GM18858 (cell line): Measurements from ENCODE around the gene PIGH.
"Not testable (repeated sequence)": the region's sequence is repeated elsewhere in the genome, so short reads cannot be mapped to it uniquely, and the experiment has no call there.

Experiments
- ATAC-seq: cut with Tn5 transposase; IDR thresholded peaks from one replicate; pipeline ENCODE4 v1.9.1; 2021; ENCODE audit not compliant: unreplicated experiment

The PIGH gene

GRCh38 chr14:67609642-67610310, 9.7 kb upstream of the PIGH start:
- ATAC-seq = no peak

- ATAC-seq = no peak
Observed at GRCh38 chr14:67607646-67608045, 7.6 kb upstream of the PIGH start.

DNA sequence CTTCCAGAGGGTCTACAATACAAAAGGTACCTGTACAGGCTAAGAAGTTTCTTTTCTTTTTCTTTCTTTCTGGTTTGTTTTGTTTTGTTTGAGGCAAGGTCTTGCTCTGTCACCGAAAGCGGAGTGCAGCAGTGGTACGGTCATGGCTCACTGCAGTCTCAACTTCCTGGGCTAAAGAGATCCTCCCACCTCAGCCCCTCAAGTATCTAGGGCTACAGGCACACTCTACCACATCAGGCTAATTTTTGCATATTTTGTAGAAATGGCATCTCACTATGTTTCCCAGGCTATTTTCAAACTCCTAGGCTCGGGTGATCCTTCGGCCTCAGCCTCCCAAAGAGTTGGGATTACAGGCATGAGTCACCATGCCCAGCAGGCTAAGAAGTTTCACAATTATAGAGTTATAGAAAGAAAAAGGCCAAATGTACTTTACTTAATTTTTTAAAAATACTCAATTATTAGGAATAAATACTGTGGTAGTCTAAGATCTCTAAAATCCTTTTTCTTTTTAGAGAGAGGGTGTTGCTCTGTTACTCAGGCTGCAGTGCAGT, 3.0 kb upstream of the PIGH start:
- peak; percentile 68 for ATAC-seq

GRCh38 chr14:67602076-67602475, 2.0 kb upstream of the PIGH start:
- no peak for ATAC-seq

DNA sequence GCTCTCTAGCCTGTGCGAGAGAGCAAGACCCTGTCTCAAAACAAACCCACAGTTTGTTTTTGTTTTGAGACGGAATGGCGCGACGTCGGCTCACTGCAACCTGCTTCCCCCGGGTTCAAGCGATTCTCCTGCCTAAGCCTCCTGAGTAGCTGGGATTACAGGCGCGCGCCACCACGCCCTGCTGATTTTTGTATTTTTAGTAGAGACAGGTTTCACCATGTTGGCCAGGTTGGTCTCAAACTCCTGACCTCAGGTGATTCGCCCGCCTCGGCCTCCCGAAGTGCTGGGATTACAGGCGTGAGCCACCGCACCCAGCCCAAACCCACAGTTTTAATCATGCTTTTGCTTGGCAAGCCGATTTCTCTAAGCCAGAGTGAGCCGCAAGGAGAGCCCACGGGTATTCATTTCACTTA, 500 bp upstream of the PIGH start:
- not testable (repeated sequence) for ATAC-seq

- no peak for ATAC-seq
Observed at GRCh38 chr14:67595392-67595791, 4.7 kb downstream of the PIGH start.

GRCh38 chr14:67593650-67594049, 6.4 kb downstream of the PIGH start:
- ATAC-seq = not testable (repeated sequence)

DNA sequence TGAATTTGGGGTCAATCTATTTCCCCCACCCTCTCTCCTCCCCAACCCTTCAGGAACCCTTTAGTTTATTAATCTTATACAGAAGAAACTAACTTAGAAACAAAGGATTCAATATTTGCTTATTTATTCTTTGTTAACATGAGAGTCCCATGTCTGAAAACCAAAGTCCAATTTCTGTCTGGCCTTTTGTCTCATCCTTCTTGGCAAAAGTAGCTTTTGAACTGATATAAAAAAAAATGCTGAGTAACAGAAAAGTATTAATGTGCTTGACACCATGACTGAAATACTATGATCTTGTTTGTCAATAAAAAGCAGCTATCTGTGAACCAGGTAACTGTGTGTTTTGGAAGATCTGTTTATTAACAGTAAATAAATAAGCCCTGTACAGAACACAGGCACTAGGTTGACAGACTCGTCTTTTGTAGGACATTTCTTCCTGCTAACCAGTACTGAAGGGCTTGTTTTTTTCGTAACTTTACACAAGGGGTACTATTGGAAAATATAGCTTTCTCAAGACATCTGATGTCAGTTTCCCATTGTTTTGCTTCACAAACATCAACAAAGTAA, 10.8 kb downstream of the PIGH start:
- ATAC-seq = no peak

DNA sequence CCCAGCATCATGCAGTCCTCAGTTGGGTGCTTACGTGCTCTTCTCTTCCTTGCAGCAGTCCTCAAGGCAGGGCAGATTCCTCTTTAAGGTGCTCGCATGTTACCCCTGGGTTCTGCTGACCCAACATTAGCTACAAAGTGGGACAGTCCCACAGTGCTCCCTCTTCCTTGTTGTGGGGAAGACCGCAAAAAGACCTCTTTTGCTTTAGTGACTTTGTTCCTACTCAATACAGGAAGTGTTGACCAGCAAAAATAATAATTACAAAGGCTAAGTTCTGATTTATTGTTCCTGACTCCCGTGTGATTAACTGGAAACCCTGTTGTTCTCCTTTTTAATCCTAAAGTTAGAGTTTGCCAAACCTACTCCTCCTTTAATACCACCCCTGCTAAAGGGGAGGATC, 13.7 kb downstream of the PIGH start:
- ATAC-seq = no peak

DNA sequence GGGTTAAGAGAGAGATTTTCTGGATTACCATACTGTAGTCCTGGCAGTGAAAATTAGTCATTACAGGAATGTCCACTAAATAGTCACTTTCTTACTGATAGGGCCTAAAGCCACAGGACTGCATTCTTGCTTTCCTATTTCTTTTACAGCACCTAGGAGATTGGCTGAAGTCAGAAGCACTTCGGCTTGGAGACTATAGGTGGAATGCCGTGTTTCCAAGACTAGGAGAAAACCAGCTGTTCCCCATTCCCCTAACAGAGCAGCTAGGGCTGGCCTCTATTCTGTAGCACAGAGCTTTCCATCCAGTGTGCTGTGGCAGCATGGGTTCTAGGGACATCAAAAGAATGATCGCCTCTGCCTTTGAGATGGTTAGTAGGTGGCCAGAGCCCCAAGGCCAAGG, 15.1 kb downstream of the PIGH start:
- no peak for ATAC-seq

DNA sequence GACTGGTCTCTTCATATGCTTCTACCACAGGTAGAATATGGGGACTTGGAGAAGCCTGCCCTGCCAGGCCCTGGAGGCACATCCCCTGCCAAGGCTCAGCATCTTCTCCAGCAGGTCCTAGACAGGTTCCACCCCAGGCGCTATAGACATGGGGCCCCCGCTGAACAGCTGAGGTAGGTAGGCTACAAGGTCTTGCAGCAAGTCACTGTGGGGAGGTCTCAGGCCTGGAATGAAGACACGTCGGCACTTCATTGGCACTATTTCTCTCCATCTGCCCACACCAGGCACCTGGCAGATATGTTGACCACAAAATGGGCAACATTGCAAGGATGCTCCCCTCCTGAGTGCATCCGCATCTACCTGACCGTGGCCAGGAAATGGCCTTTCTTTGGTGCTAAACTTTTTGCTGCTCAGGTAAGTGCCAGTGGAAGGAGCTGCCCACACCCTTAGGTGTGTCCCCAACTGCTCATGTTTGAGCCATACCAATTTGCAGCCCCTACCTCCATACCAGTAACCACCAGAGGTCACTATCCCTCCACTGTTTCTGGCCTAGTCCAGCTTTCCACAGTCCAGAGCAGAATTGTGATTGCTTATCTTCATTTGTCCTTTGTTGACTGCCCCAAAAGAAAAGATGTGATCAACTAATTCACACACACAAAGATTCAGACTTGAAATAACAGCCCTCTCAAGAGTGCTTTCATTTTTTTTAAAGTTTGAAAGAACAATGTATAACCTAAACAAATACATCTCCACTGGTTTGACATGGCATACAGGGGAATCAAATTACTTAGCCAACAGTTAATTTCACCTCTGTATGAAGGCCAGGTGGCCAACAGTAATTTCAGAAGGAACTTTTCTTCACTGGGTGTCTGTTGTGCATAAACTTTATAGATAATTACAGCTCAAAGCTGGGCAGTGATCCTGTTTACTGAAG, 16.1 kb downstream of the PIGH start:
- no peak for ATAC-seq

GRCh38 chr14:67582061-67582460, 18.0 kb downstream of the PIGH start:
- no peak for ATAC-seq

DNA sequence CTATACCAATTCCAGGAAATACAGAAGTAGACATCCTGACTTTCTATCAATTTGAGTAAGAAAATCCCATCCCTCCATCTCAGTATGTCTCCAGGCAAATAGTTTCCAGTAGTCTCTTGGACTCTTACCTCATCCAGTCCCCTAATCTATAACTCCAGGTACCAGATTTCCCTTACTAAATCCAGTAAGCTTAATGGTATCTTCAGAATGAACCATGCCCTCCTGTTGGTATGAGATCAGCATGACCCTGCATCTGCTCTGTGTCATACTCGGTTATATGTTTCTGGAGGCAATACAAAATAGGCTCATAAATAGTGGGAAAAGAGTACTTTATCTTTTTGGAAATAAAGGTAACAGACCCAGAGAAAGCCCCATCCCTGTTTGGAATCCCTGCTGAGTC, 18.4 kb downstream of the PIGH start:
- ATAC-seq = no peak

- no peak for ATAC-seq
Observed at GRCh38 chr14:67580336-67581171, 19.5 kb downstream of the PIGH start.

GRCh38 chr14:67579636-67580035, 20.4 kb downstream of the PIGH start:
- no peak for ATAC-seq

GRCh38 chr14:67579040-67579439, 21.0 kb downstream of the PIGH start:
- no peak for ATAC-seq

- ATAC-seq = no peak
Observed at GRCh38 chr14:67577909-67578749, 21.9 kb downstream of the PIGH start.

DNA sequence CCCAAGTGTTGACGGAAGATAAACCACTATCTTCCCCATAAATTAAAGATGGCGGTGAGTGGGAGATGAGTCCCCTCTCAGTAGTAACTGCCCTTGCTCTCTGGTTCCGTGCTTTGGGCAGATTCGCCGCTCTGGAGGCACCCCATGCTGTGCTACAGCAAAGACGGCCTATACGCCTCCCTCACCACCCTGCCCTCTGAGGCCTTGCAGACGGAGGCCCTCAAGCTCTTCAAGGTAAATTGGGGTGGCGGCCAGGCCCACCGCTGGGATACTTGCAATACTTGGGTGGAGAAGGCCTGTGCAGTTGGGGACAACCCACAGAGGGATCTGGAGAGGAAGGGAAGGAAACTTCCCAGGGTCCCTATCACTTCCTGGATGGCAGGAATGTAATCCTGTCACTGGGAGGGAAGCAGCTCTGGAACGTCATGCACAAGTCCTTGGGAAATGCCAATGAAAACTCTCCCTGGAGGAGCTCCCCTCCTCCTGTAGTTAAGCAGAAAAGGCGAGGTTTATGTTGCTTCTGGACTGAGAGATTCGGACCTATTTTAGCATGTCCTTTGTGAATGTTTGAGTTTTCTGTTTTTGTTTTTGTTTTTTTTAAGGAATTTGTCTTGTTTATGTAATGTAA, 22.8 kb downstream of the PIGH start:
- ATAC-seq = no peak

DNA sequence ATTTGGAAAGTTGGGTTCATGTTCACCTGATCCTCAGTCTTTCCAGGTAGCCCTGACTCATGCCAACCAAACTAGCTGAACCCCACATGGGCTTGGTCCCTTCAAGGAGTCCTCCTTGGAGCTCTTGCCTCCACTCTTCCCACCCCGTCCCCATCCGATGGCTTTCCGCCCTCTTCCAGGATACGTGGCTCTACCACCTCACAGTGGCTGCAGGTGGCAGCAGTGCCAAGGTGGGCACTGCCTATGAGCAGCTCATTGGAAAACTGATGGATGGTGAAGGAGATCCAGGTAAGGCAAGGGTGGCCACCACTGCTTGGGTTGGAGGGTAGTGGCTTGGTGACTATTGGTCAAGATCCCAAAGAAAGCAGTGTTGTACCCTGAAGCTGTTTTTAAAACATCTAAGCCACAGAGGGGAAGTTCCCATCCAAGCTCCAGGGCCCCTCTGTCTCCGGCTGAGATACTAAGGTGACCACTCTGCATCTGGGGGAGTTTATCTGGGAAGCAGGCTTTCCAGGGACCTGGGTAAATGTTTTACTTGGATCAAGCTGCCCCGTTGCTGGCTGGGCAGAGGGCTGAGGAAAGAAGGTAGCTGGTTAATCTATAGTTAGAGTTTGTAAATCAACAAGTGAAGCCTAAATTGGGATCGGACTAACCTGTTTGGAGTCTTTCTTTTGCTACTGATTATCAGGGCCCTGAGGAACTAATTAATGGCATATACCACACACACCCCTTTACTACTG, 23.7 kb downstream of the PIGH start:
- ATAC-seq = no peak
